Skeletal muscle satellite cell (primary cell): ENCODE results near the gene CEP41.

Experiments
- H3K27me3 ChIP-seq: 2 replicates; pipeline ENCODE4 v1.7.0; 2013; ENCODE audit warnings: low read length; ENCODE audit not compliant: control insufficient read depth, insufficient read depth
- H3K36me3 ChIP-seq: 2 replicates; pipeline ENCODE4 v1.7.0; 2013; ENCODE audit warnings: mild to moderate bottlenecking, control low read depth, low read length; ENCODE audit not compliant: insufficient read depth
- H3K4me1 ChIP-seq: 2 replicates; pipeline ENCODE4 v1.7.0; 2013; ENCODE audit warnings: low read length; ENCODE audit not compliant: control insufficient read depth, insufficient read depth
- H3K4me2 ChIP-seq: 2 replicates; pipeline ENCODE4 v1.7.0; 2013; ENCODE audit warnings: mild to moderate bottlenecking, low read length
- H3K4me3 ChIP-seq: 2 replicates; pipeline ENCODE4 v1.7.0; 2013; ENCODE audit warnings: low read length
- H3K9ac ChIP-seq: 2 replicates; pipeline ENCODE4 v1.7.0; 2013; ENCODE audit warnings: mild to moderate bottlenecking, low read depth, low read length, moderate library complexity
- H3K9me3 ChIP-seq: replicated peaks from 2 replicates; pipeline ENCODE4 v1.7.0; 2013; ENCODE audit warnings: mild to moderate bottlenecking, control low read depth, low read length

The CEP41 gene

DNA sequence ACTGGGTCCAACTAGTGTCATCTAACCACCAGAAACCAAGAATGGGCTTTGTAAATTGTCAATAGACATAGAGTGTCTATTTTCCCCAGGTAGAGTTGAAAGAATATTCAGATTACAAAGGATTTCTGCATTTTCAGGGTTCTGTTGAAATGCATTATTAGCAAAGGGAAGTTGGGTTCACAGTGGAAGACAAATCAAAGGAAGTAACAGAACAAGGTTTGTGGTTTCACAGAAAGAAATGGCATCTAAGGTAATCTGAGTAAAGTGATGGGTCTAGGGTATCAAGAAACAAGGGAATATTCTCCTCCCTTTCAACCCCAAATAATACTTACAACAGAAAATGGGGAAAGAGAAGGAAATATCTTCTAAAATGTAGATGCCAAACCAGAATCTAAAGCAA lies 25.8 kb downstream of the CEP41 start:
- no peaks in the 10 kb centered on the region for H3K4me1 ChIP-seq
- H3K4me3 ChIP-seq, result no peak overlapping the region
- no peaks in the 10 kb centered on the region for H3K36me3 ChIP-seq
- H3K27me3 ChIP-seq, result no peaks in the 10 kb centered on the region
- no peak overlapping the region for H3K9ac ChIP-seq
- no peak overlapping the region for H3K4me2 ChIP-seq
- H3K9me3 ChIP-seq, result no peaks in the 10 kb centered on the region

DNA sequence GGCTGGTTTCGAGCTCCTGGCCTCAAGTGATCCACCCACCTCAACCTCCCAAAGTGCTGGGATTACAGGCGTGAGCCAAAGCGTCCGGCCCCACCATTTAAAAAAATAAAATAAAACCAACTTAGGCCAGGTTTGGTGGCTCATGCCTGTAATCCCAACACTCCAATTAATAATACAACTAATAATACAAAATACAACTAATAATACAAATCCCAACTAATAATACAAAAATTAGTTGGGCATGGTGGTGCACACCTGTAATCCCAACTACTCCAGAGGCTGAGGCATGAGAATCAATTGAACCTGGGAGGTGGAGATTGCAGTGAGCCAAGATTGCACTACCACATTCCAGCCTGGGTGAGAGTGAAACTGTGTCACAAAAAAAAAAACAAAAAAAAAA lies 27.6 kb downstream of the CEP41 start:
- no peak overlapping the region for H3K9ac ChIP-seq
- H3K4me3 ChIP-seq, result no peak overlapping the region
- no peak overlapping the region for H3K4me2 ChIP-seq
- H3K36me3 ChIP-seq, result no peaks in the 10 kb centered on the region
- H3K9me3 ChIP-seq, result no peaks in the 10 kb centered on the region
- H3K27me3 ChIP-seq, result no peaks in the 10 kb centered on the region
- no peaks in the 10 kb centered on the region for H3K4me1 ChIP-seq

DNA sequence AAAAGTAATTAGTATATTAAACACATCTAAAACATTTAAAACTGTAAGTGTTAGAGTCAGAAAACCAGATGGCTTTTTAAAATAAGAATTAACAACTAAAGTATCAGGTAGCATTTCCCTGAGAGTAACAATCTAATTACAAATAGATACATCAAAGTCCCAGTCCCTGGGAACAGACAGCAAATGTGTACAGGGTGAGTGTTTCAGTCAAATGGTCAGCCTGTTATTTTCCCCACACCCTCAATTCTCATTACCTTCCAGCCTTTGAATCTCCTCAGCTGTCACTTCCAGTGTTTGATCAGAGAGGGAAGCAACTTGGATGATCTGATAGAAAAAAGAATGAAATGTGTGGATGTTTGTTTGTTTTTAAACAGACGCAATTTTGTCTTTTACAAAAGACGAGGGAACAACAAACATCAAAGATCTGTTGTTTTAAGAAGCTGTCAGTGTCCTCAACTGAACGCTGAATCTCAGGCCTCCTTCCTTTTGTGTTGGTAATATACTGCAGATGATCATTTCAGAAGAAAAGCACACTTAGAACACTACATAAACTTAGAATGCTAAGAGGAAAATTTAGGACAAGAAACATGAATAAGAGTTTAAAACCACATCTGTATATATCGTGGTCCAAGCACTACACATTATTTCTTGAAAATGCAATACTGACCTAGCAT lies 29.8 kb downstream of the CEP41 start:
- no peak overlapping the region for H3K4me2 ChIP-seq
- H3K9me3 ChIP-seq, result no peaks in the 10 kb centered on the region
- no peak overlapping the region for H3K9ac ChIP-seq
- no peaks in the 10 kb centered on the region for H3K36me3 ChIP-seq
- no peak overlapping the region for H3K4me3 ChIP-seq
- H3K4me1 ChIP-seq, result no peaks in the 10 kb centered on the region
- H3K27me3 ChIP-seq, result no peaks in the 10 kb centered on the region

DNA sequence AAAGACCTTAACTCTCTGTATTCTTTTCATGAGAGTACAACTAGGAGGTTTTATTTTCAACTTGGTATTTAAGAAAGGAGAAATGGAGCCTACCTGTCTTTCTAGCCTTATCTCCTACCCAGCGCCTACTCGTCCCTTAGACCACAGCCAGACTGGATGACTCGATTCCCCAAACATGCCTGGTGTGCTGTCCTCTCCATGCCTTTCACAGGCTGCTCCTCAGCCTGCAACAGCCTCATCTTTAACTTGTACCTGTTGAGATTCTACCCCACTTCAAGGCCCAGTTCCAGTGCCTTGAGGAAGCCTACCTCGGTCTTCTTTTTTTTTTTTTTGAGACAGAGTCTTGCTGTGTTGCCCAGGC lies 31.1 kb downstream of the CEP41 start:
- Histone ChIP-seq H3K9me3 (no peaks in the 10 kb centered on the region), H3K4me1 (no peaks in the 10 kb centered on the region), H3K4me3 (no peak overlapping the region), H3K36me3 (no peaks in the 10 kb centered on the region), H3K27me3 (no peaks in the 10 kb centered on the region), H3K4me2 (no peak overlapping the region), H3K9ac (no peak overlapping the region)

DNA sequence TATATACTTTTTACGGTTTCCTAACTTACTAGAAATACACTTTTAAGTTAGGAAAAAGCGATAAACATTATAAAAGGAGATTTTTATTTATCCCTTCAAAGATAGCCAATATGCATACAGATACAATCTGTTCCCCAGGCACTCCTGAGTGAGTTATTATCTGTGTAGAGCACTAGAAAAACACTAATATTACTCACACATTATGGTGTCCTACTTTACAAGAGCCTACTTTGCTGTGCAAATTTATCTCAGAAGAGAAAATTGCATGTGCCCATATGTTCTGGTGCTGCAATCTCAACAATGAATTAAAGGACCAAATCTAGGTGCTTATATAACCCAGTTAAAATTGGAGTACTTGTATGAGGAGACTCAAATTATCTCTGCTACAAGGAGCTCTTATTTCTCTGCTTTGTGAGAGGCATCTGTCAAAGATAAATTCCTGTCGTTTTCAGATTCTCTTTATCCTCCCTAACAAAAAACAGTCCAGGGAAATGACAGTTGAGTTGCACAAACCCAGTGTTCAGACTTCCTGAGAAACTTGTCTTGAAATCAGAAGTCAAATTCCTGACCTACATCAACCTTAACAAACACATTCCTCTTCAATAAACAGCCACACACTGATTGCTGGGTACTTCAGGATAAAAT lies 31.6 kb downstream of the CEP41 start:
- no peaks in the 10 kb centered on the region for H3K4me1 ChIP-seq
- no peaks in the 10 kb centered on the region for H3K36me3 ChIP-seq
- no peak overlapping the region for H3K4me2 ChIP-seq
- H3K27me3 ChIP-seq, result no peaks in the 10 kb centered on the region
- no peaks in the 10 kb centered on the region for H3K9me3 ChIP-seq
- no peak overlapping the region for H3K4me3 ChIP-seq
- H3K9ac ChIP-seq, result no peak overlapping the region

- peaks cover 8% of the 10 kb centered on the region for H3K36me3 ChIP-seq
- H3K9ac ChIP-seq, result no peak overlapping the region
- no peak overlapping the region for H3K4me2 ChIP-seq
- no peaks in the 10 kb centered on the region for H3K4me1 ChIP-seq
- no peak overlapping the region for H3K4me3 ChIP-seq
- H3K9me3 ChIP-seq, result no peaks in the 10 kb centered on the region
- H3K27me3 ChIP-seq, result no peaks in the 10 kb centered on the region
Observed at GRCh38 chr7:130405003-130405402, 35.8 kb downstream of the CEP41 start.

- Histone ChIP-seq H3K4me2 (no peak overlapping the region), H3K9ac (no peak overlapping the region), H3K9me3 (no peaks in the 10 kb centered on the region), H3K27me3 (no peaks in the 10 kb centered on the region), H3K36me3 (peaks cover 11% of the 10 kb centered on the region), H3K4me3 (no peak overlapping the region), H3K4me1 (no peaks in the 10 kb centered on the region)
Observed at GRCh38 chr7:130401578-130401977, 39.2 kb downstream of the CEP41 start.

DNA sequence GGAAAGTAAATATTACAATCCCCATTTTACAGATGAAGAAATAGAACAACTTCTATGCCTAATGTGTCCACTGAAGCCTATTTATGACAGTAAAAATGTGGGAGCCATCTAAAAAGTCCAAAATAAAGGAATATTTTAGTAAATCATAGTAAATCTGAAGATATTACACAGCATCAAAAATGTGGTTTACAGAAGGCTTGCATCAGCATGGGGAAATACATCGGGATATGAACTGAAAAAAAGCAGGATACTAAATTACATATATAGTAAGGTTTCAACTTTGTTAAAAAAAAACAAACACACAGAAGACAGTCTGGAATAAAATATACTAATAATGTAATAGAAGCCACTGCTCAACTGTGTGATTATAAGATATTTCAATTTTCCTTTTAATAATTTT lies 39.7 kb downstream of the CEP41 start:
- no peaks in the 10 kb centered on the region for H3K9me3 ChIP-seq
- no peak overlapping the region for H3K4me3 ChIP-seq
- no peak overlapping the region for H3K4me2 ChIP-seq
- H3K4me1 ChIP-seq, result no peaks in the 10 kb centered on the region
- peaks cover 11% of the 10 kb centered on the region for H3K36me3 ChIP-seq
- H3K27me3 ChIP-seq, result no peaks in the 10 kb centered on the region
- no peak overlapping the region for H3K9ac ChIP-seq

- no peak overlapping the region for H3K4me2 ChIP-seq
- no peak overlapping the region for H3K9ac ChIP-seq
- H3K9me3 ChIP-seq, result no peaks in the 10 kb centered on the region
- H3K36me3 ChIP-seq, result peaks cover 11% of the 10 kb centered on the region
- no peaks in the 10 kb centered on the region for H3K4me1 ChIP-seq
- H3K27me3 ChIP-seq, result no peaks in the 10 kb centered on the region
- no peak overlapping the region for H3K4me3 ChIP-seq
Observed at GRCh38 chr7:130400120-130400572, 40.7 kb downstream of the CEP41 start.

GRCh38 chr7:130398526-130399090 lies 42.2 kb downstream of the CEP41 start:
- Histone ChIP-seq H3K27me3 (no peaks in the 10 kb centered on the region), H3K4me3 (no peak overlapping the region), H3K9me3 (no peaks in the 10 kb centered on the region), H3K36me3 (peaks cover 11% of the 10 kb centered on the region), H3K4me2 (no peak overlapping the region), H3K9ac (no peak overlapping the region), H3K4me1 (no peaks in the 10 kb centered on the region)

GRCh38 chr7:130397758-130398073 lies 43.1 kb downstream of the CEP41 start:
- Histone ChIP-seq H3K27me3 (no peaks in the 10 kb centered on the region), H3K9ac (no peak overlapping the region), H3K36me3 (peaks cover 9% of the 10 kb centered on the region), H3K4me2 (no peak overlapping the region), H3K4me3 (no peak overlapping the region), H3K9me3 (no peaks in the 10 kb centered on the region), H3K4me1 (peaks cover 5% of the 10 kb centered on the region)
